Spleen (tissue), 11 donors: Measurements from ENCODE around the gene NSG1. TPM values are rescaled to one million over a fixed set of nuclear protein-coding genes. Genes with fewer than 3 reads are reported as not detected.
A peak's percentile ranks its signal among the peaks of the same experiment; 100 is the strongest.

ENCODE experiments used
- DNase-seq: peaks from one replicate; pipeline ENCODE4 v3.0.0-alpha.2; 2020
- H3K27ac ChIP-seq, 8 donors: fragments of 200-600 bp; sonication (generic) in 7 of 8; 1 replicate in 4 of 8; 2 replicates in 4 of 8; pipeline versions ENCODE4 v1.5.0 to v1.8.0; 2016 to 2021; ENCODE audit warnings: inconsistent platforms in 4 of 8, mild to moderate bottlenecking in 4 of 8, moderate library complexity in 1 of 8
- H3K27me3 ChIP-seq, 7 donors: fragments of 200-600 bp; sonication (generic) in 6 of 7; replicated peaks in 1 of 7; 1 replicate in 4 of 7; 2 replicates in 3 of 7; pipeline versions ENCODE4 v1.5.0 to v1.8.0; 2016 to 2021; ENCODE audit warnings: inconsistent platforms in 3 of 7, mild to moderate bottlenecking in 1 of 7
- H3K36me3 ChIP-seq, 6 donors: fragments of 200-600 bp; sonication (generic) in 5 of 6; 1 replicate in 4 of 6; 2 replicates in 2 of 6; pipeline versions ENCODE4 v1.5.0 to v1.8.0; 2016 to 2021; ENCODE audit warnings: inconsistent platforms in 2 of 6
- H3K4me1 ChIP-seq, 6 donors: fragments of 200-600 bp; sonication (generic) in 5 of 6; 1 replicate in 3 of 6; 2 replicates in 3 of 6; pipeline versions ENCODE4 v1.5.0 to v1.8.0; 2016 to 2021; ENCODE audit warnings: inconsistent platforms in 3 of 6
- H3K4me3 ChIP-seq, 8 donors: fragments of 200-600 bp; sonication (generic) in 7 of 8; 1 replicate in 4 of 8; 2 replicates in 4 of 8; pipeline versions ENCODE4 v1.5.0 to v1.8.0; 2016 to 2021; ENCODE audit warnings: inconsistent platforms in 4 of 8, mild to moderate bottlenecking in 4 of 8, moderate library complexity in 2 of 8
- H3K9me3 ChIP-seq, 8 donors: fragments of 200-600 bp; sonication (generic) in 7 of 8; 1 replicate in 4 of 8; 2 replicates in 4 of 8; pipeline versions ENCODE4 v1.5.0 to v1.8.0; 2016 to 2021; ENCODE audit warnings: inconsistent platforms in 4 of 8
- POLR2A ChIP-seq, 3 donors: fragments of 450-650 bp; IDR thresholded peaks; one replicate each; pipeline ENCODE4 v1.5.1; 2017; ENCODE audit warnings: antibody characterized with exemption in 3 of 3, mild to moderate bottlenecking in 1 of 3
- POLR2AphosphoS5 ChIP-seq, 3 donors: sonication (generic); formaldehyde crosslinking; IDR thresholded peaks; one replicate each; pipeline ENCODE4 v1.5.1; 2017; ENCODE audit warnings: antibody characterized with exemption in 3 of 3
- WGBS, 5 donors: extraction: QIAGEN DNeasy Blood & Tissue Kit in 3 of 5; methylation state at CpG; one replicate each; pipeline versions ENCODE4 v1.1.5 to v1.1.7; 2013 to 2018; 5-methylcytosine and 5-hydroxymethylcytosine counted together
- intact Hi-C: fragments of 100-400 bp; cut with DNase I; formaldehyde crosslinking; loops from one replicate; pipeline ENCODE4 v1.15.0; 2023; ENCODE audit warnings: low total_unique reads
- polyA plus RNA-seq, 3 donors: library from polyadenylated mRNA; stranded (reverse); fragments of 200-250 nt; gene quantifications; one replicate each; pipeline ENCODE4 v1.2.1, GENCODE V29; 2013
- total RNA-seq, 7 donors: library from RNA; depleted of rRNA in 3 of 7; stranded (reverse); fragments of >200 nt in 3 of 7; fragmentation: NEBNext Ultra II Directional in 4 of 7; extraction: Animal tissue kit (Norgen Biotek cat#: 25700) in 4 of 7; gene quantifications; one replicate each; pipeline versions ENCODE4 v1.1.0 to v1.2.1, GENCODE V29; 2016 to 2021
- TF ChIP-seq, protein P1 (sequence below), 11 experiments: fragments of 200-600 bp in 7 of 11; fragments of 450-650 bp in 4 of 11; sonication (generic) in 4 of 11; IDR thresholded peaks in 8 of 11; conservative IDR thresholded peaks in 3 of 11; 1 replicate in 7 of 11; 2 replicates in 4 of 11; pipeline versions ENCODE4 v1.4.0 to v1.8.0; 2016 to 2021; ENCODE audit warnings: antibody characterized with exemption in 11 of 11, inconsistent platforms in 4 of 11, mild to moderate bottlenecking in 1 of 11
- donor health status: healthy with polysubstance abuse.
- donor health status: DM: no; HTN: no; CAD: no; lungs with moderate emphysema.
- donor health status: DM: no; HTN: no; CAD: no.
- donor health status: Bipolar disorder and iron deficiency.
- donor health status: healthy.
- donor health status: DM: no; HTN: no; CAD: no.
- donor health status: DM: yes; HTN: yes; CAD: no.

The NSG1 gene
- total and polyA plus RNA-seq, 10 donors = 0.22 to 4.1 (median 1.4) TPM

DNA sequence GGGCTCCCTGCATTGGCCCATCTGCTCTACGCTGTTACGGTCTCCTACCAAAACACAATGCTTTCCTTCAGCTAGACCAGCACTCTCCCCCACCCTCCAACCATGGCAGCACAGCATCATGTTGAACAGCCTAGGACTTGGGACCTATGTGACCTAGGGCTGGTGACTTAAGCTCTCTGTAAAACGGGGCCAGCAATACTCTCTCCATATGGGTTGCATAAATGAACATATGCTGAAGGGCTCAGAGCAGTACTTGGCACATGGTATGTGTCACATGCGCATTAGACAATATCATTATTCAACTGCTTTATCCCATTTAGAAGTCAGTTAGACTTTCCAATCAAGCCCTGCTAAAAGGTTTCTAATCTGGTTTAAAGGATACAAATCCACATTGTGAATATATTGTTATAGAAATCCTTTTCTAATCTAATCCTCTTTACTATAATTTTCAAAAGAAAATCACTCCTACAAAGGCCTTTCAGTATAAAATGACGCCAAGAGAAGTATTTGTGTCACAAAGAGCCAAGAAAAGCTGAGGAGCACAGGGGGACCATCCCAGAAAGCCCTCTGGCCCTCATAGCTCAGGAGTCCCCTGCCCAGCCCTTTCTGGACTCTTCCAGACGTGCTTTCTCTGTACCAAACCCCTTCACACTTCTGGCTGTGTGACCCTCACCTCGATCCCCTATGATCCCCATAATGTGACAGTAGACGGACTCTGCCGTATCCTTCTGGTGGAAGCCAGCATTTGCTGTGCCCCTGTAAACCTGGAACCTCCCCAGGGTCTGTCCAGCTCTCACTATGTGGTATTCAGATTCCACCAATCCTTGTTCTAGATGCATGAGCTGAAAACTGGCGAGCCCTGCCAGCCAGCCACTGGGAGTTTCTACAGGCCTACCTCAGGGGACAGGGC lies 42.3 kb downstream of the NSG1 start:
- Histone ChIP-seq H3K27me3 (no peaks in the 10 kb centered on the region), H3K9me3 (no peaks in the 10 kb centered on the region), H3K27ac (no peak overlapping the region), H3K4me1 (peaks cover 0 to 10% (median 0%) of the 10 kb centered on the region in 6 donors), H3K4me3 (no peak overlapping the region), H3K36me3 (peaks cover 0 to 96% (median 35%) of the 10 kb centered on the region in 6 donors)
- DNase-seq = no peak
- intact Hi-C loops = no loop called here
- TF ChIP-seq, protein P1, sequence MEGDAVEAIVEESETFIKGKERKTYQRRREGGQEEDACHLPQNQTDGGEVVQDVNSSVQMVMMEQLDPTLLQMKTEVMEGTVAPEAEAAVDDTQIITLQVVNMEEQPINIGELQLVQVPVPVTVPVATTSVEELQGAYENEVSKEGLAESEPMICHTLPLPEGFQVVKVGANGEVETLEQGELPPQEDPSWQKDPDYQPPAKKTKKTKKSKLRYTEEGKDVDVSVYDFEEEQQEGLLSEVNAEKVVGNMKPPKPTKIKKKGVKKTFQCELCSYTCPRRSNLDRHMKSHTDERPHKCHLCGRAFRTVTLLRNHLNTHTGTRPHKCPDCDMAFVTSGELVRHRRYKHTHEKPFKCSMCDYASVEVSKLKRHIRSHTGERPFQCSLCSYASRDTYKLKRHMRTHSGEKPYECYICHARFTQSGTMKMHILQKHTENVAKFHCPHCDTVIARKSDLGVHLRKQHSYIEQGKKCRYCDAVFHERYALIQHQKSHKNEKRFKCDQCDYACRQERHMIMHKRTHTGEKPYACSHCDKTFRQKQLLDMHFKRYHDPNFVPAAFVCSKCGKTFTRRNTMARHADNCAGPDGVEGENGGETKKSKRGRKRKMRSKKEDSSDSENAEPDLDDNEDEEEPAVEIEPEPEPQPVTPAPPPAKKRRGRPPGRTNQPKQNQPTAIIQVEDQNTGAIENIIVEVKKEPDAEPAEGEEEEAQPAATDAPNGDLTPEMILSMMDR (IDR thresholded peaks at IDR 0.05 in 8 of 11, conservative IDR thresholded peaks at IDR 0.05 in 3 of 11) = no peak
- no peak for TF ChIP-seq POLR2A (IDR thresholded peaks at IDR 0.05)
- TF ChIP-seq POLR2AphosphoS5 (IDR thresholded peaks at IDR 0.05) = no peak
- WGBS, 5 donors = 90 to 98% (median 95%) methylated on average over 10 of the region's 10 CpGs

DNA sequence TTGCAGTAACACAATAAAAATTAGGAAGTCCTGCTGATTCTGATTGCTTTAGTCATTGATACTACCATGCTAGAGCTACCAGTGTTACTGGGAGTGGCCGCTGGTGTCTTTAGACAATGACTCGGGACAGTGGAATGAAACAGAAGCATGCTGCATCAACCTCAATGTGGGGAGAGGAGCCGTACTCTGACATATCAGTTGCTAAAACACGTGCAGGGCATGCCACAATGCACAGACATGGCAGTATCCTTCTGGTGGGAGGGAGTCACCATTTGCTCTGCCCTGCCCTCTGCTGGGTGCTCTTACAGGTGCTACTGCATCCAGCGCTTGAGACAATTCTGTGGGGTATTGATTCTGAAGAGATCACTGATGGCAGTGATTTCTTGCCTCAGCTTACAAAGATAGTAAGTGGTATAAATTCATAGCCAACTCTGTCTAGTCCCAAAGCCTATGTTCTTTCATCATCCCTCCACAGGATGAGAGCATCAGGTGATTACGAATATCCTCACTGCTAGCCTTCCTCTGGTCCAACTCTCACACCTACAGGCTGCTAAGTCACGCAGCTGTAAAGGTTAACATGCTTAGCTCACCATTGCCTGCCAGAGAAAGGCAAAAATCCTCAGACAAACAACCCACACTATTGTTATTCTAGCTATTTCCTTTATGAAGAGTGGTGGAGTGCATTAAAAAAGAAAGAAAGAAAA lies 43.7 kb downstream of the NSG1 start:
- Histone ChIP-seq H3K9me3 (no peaks in the 10 kb centered on the region), H3K4me1 (peaks cover 0 to 10% (median 0%) of the 10 kb centered on the region in 6 donors), H3K27ac (no peak overlapping the region), H3K36me3 (peaks cover 0 to 96% (median 33%) of the 10 kb centered on the region in 6 donors), H3K27me3 (no peaks in the 10 kb centered on the region), H3K4me3 (no peak overlapping the region)
- TF ChIP-seq POLR2AphosphoS5 (IDR thresholded peaks at IDR 0.05) = no peak
- TF ChIP-seq POLR2A (IDR thresholded peaks at IDR 0.05) = no peak
- TF ChIP-seq, protein P1 (IDR thresholded peaks at IDR 0.05 in 8 of 11, conservative IDR thresholded peaks at IDR 0.05 in 3 of 11) = peak in 8 of 11 experiments; percentile 18 to 64 (median 41)
- 69 to 80% (median 76%) methylated on average over 7 of the region's 7 CpGs for WGBS, 5 donors
- DNase-seq = no peak
- intact Hi-C loops = no loop called here

DNA sequence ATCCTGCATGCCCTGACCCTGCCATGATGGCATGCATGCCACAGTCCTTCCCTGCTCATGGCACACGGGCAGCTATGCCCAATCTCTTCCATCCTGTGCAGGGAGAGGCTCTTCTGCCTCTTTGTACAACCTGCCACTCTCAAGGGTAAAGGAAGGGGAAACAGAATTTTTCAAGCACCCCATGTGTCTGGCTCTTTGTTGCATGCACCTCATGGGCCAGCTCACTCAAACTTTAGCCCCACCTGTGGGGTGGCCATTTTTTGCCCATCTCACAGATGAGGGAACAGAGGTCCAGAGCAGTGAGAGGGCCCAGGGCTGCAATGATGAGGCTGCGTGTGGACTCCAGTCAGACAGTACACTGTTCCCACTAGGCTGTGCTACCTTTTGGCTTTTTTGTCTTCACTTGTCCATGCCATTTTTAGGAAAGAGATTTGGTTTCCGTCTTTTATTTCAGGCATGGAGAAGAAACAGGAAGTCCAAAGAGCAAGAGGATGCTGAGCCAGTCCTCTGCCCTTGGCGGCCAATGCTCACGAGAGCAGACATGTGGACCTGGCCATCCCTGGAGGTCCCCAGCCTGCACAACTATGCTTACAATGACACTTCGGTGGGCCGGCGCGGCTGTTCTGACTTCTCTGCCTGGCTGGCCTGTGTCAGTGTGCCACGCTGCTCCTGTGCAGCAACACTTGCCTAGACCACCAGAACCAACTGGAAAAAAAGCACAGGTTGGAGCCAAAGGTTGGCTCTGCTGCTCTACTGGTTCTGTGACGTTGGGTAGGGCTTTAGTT lies 45.6 kb downstream of the NSG1 start:
- no peak for DNase-seq

More for the DNA sequence above, 45.6 kb downstream of the NSG1 start:
- WGBS, 5 donors = 88 to 96% (median 94%) methylated on average over 8 to 11 of the region's 11 CpGs
- TF ChIP-seq POLR2AphosphoS5 (IDR thresholded peaks at IDR 0.05) (no peak), POLR2A (IDR thresholded peaks at IDR 0.05) (no peak)
- TF ChIP-seq, protein P1 (IDR thresholded peaks at IDR 0.05 in 8 of 11, conservative IDR thresholded peaks at IDR 0.05 in 3 of 11) = no peak
- Histone ChIP-seq H3K27ac (no peak overlapping the region), H3K4me3 (no peak overlapping the region), H3K36me3 (peaks cover 0 to 96% (median 42%) of the 10 kb centered on the region in 6 donors), H3K27me3 (no peaks in the 10 kb centered on the region), H3K4me1 (peaks cover 0 to 2% (median 0%) of the 10 kb centered on the region in 6 donors), H3K9me3 (no peaks in the 10 kb centered on the region)
- intact Hi-C loops = no loop called here
